HG03139 (cell line): ENCODE measurements around the gene LSM14A.

Source experiments
- ATAC-seq: cut with Tn5 transposase; IDR thresholded peaks from one replicate; pipeline ENCODE4 v1.9.1; 2021; ENCODE audit not compliant: unreplicated experiment

LSM14A gene

DNA sequence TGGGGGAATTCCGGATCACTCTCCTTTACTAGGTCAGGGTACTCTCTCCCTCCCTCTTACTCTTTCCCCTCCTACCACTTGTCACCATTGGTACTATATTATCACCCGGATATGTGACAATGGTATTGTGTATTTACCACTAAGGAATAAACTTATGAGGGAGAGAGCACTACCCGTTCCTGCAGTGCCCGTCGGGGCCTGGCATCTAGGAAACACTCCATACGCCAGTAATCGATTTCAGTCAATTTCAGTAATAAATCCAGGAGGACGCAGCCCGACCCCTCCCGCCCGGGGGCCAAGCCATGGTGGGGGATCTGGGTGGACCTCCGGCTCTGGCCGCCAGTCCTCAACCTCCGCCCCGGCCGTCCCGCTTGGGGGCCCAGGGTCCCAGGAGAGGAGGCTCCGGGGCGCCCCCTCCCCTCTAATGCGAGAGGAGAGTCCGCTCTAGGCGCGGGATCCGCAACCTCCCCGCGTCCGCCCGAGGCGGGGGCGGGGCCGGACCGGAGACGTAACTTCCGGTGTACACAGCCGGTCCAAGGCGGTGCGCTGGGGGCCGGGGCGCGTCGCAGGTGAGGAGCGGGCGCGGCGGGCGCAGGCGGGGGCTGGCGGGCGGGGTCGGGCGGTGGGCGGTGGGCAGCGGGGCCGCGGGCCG, 81.9 kb downstream of the LSM14A start, which contains the start of gene GARRE1:
Gene GARRE1 (plus strand): TSS at position 509 of the 652 bp plus-strand sequence. CDS start 45,920 bp downstream, outside the sequence.
- ATAC-seq = peak; percentile 77

- ATAC-seq = peak; percentile 44
Observed at GRCh38 chr19:34254698-34255432, 82.6 kb downstream of the LSM14A start.

DNA sequence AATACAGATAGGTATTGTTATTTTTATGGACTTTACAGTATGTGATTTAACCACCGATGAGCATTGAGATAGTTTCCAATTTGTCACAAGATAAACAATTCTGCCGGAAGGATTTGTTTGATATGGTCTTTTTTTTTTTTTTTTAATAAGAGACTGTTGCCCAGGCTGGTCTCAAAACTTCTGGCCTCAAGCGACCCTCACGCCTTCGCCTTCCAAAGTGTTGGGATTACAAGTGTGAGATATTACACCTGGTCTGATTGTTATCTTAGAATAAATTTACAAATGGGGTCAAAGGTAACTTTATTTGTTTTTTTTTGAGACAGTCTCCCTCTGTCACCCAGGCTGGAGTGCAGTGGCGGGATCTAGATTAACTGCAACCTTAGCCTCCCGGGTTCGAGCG, 83.2 kb downstream of the LSM14A start:
- ATAC-seq = no peak

- no peak for ATAC-seq
Observed at GRCh38 chr19:34256835-34257558, 84.7 kb downstream of the LSM14A start.

DNA sequence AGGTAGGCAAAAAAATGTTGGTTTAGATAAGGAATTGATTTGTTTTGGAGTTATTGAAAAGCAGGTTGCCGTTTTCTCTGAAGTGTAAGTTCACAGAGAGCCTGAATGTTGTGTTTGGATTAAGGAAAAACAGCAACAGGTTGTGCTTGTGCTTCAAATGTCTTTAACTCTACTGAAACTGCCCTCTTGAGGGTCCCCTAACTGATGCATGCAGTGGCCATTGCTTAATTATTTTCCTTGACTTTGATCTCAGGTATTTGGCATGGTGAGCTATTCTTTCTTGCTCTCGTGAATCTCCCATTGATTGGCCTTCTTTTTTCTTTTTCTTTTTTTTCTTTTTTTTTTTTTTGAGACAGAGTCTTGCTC, 85.2 kb downstream of the LSM14A start:
- no peak for ATAC-seq

DNA sequence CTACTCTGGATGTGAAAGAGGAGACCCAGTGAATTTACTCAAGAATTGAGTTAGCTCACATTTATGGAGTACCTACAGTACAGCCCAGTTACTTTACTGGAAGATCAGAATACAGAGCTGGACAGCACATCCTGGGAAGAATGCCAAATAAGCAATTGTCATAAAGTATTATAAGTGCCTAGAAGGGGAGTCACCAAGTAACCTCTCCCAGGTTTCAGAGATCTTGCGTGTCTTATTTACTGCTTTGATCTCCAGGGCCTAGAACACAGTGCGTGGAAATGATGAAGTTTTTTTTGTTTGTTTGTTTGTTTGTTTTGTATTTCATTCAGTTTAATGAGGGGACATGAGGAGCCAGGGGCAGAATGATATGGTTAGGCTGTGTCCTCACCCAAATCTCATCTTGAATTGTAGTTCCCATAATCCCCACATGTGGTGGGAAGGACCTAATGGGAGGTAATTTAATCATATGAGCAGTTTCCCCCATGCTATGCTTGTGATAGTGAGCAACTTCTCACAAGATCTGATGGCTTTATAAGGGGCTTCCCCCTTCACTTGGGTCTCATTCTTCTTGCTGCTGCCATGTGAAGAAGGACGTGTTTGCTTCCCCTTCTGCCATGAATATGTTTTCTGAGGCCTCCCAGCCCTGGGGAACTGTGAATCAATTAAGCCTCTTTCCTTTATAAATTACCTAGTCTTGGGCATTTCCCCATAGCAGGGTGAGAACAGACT, 87.2 kb downstream of the LSM14A start:
- ATAC-seq = no peak

GRCh38 chr19:34260771-34261173, 88.5 kb downstream of the LSM14A start:
- ATAC-seq = no peak

DNA sequence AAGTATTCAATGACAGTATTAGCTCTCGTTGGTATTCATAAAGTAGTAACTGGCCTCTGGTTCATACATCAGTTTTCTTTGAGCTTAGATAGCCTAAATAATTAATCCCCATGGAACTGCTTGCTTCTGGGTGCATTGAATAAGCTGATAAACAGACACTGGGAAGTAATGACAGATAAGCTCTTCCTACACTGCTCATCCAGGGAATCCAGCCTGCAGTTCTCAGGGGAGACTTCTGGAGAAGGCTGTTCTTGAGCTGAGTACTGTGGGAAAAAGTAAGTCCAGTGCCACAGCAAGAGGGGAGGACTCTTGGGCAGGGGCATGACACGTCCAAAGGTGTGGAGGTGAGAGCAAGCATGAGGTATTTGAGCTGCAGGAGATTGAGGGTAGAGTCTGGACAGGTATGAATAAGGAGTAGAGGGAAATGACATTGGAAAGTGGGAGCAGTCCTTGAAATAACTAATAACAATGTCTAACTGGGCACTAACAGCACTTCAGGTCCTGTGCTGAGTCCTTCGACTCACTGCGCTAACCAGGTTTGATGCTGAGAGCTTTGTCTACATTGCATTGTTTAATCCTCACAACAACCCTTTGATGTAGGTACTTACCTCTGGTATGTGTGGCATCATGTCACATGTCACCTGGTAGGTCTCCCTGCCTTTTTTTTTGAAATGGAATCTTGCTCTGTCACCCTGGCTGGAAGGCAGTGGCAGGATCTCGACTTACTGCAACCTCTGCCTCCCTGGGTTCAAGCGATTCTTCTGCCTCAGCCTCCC, 89.2 kb downstream of the LSM14A start:
- no peak for ATAC-seq

DNA sequence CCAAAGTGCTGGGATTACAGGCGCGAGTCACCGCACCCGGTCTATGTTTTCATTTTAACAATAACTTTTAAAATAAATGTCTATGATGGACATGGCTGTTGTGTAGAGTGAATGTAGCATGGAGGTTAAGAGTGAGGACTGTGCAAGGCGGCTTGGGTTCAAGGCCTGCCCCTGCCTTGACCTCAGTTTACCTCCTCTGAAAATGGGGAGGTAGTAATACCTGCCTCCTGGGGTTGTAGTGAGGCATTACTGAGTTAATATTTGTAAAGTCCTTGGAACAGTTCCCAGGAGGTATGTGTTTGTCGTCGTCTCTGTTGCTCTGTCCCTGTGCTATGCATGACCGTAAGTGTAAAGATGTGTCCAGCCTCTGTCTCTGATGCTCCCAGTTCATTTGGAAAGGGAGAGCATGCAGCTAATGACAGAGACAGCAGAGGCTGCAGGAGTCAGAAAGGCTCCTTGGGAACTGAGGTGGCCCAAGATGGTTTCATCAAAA, 91.5 kb downstream of the LSM14A start:
- ATAC-seq = no peak

GRCh38 chr19:34265221-34265650, 92.9 kb downstream of the LSM14A start:
- ATAC-seq = no peak

GRCh38 chr19:34269081-34269480, 96.8 kb downstream of the LSM14A start:
- ATAC-seq = no peak

- ATAC-seq = no peak
Observed at GRCh38 chr19:34269489-34269888, 97.2 kb downstream of the LSM14A start.

- peak; percentile 60 for ATAC-seq
Observed at GRCh38 chr19:34269968-34270621, 97.8 kb downstream of the LSM14A start.

DNA sequence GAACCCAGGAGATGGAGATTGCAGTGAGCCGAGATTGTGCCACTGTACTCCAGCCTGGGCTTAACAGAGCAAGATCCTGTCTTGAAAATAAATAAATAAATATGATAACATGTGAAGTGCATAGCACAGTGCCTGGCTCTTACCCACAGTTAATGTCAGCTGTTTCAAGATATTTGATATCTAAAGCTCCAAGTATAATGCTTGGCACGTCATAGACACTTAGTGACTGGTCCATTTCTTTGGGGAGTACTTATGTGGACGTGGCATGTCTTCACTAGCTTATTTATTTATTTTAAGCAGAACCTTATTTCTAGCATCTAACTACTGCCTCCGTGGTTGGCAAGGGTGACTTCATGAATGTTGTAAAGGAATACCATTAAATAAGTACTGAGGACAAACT, 100.8 kb downstream of the LSM14A start:
- no peak for ATAC-seq

GRCh38 chr19:34274284-34274826, 102.1 kb downstream of the LSM14A start:
- no peak for ATAC-seq

DNA sequence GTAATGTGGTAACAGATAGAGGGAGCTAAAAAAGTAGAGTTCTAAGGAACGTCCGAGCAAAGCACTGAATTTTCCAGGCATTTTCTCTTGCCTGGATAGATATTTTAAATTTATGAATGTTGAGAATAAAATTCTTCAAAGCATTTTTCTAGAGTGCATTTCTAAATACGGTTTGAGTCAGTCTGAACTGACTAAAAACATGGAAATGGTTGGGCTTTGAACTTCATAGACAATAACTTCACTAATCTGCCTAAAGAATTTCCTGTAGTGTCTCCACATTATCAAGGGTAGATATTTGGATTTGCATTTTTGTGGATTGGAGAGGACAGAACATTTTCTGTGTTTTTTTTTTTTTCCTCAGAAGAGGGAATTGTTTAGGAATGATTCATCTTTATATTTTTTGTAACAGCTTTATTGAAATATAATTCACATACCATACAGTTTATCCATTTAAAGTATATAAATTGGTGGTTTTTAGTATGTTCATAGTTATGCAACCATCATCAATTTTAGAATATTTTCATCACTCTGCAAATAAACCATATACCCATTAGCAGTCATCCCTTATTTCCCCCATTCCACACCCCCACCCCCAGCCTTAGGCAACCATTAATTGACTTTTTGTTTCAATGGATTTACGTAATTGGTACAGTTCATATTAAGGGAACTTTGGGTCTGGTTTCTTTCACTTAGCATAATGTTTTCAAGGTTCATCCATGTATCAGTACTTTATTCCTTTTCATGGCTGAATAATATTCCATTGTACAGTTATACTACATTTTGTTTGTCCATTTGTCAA, 102.7 kb downstream of the LSM14A start:
- ATAC-seq = no peak

- no peak for ATAC-seq
Observed at GRCh38 chr19:34275705-34276104, 103.4 kb downstream of the LSM14A start.

GRCh38 chr19:34276614-34277013, 104.3 kb downstream of the LSM14A start:
- ATAC-seq = no peak

DNA sequence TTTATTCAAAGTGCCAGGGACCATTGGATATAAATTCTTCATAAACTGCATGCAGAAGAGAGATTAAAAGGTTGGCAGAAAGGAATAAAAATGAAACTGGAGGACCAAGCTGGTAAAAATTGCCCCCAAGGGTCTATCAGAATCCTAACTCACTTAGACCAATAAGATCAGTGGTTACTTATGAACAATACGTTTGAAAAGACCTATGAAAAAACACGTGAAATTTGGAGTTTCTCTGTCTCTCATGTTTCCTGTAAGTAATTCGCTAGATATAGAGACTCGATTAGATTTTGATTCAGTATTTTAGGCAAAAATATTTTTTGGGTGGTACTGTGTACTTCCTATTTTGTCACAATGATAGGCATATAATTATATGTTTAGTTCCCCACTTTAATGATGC, 104.9 kb downstream of the LSM14A start:
- ATAC-seq = no peak
